Body of pancreas (tissue), 4 donors: ENCODE measurements around the gene ZNF184. TPM values are rescaled to one million over a fixed set of nuclear protein-coding genes. Genes with fewer than 3 reads are reported as not detected.
A peak's percentile ranks its signal among the peaks of the same experiment; 100 is the strongest.

ENCODE experiments used
- ATAC-seq: fragments of 150-250 bp; one replicate; pipeline ENCODE4 v1.9.1; 2016
- DNase-seq, 4 donors: peaks; one replicate each; pipeline ENCODE4 v3.0.0-alpha.2; 2019
- H3K27ac ChIP-seq, 4 donors: fragments of 200-600 bp; sonication (generic); 1 replicate in 3 of 4; 2 replicates in 1 of 4; pipeline versions ENCODE4 v1.5.1 to v1.6.1; 2016 to 2019; ENCODE audit warnings: mild to moderate bottlenecking in 1 of 4, mixed read lengths in 1 of 4, moderate library complexity in 1 of 4
- H3K27me3 ChIP-seq, 2 donors: fragments of 200-600 bp; sonication (generic); one replicate each; pipeline ENCODE4 v1.6.0; 2016; ENCODE audit warnings: mild to moderate bottlenecking in 1 of 2
- H3K36me3 ChIP-seq, 2 donors: fragments of 200-600 bp; sonication (generic); replicated peaks in 1 of 2; 2 replicates each; pipeline ENCODE4 v1.5.1; 2016; ENCODE audit warnings: low read depth in 2 of 2; ENCODE audit not compliant: insufficient read depth in 1 of 2
- H3K4me1 ChIP-seq: fragments of 200-600 bp; sonication (generic); one replicate; pipeline ENCODE4 v1.6.0; 2016
- H3K4me3 ChIP-seq, 2 donors: fragments of 200-600 bp; sonication (generic); 1 replicate in 1 of 2; 2 replicates in 1 of 2; pipeline ENCODE4 v1.5.1; 2016 to 2019
- H3K9me3 ChIP-seq, 3 donors: fragments of 200-600 bp; sonication (generic); 1 replicate in 2 of 3; 2 replicates in 1 of 3; pipeline ENCODE4 v1.5.1; 2016
- CTCF ChIP-seq, 7 experiments: fragments of 450-650 bp in 4 of 7; fragments of 200-600 bp in 3 of 7; sonication (generic) in 3 of 7; IDR thresholded peaks; one replicate each; pipeline ENCODE4 v1.5.1; 2016 to 2019; ENCODE audit warnings: antibody characterized with exemption in 7 of 7
- POLR2A ChIP-seq, 3 donors: fragments of 450-650 bp; IDR thresholded peaks; one replicate each; pipeline ENCODE4 v1.6.1; 2016; ENCODE audit warnings: antibody characterized with exemption in 3 of 3, mild to moderate bottlenecking in 2 of 3
- WGBS, 2 donors: methylation state at CpG; one replicate each; pipeline ENCODE4 v1.1.5; 2017; 5-methylcytosine and 5-hydroxymethylcytosine counted together
- intact Hi-C: fragments of 100-400 bp; cut with DNase I; formaldehyde crosslinking; loops from one replicate; pipeline ENCODE4 v1.15.1; 2023
- total RNA-seq, 2 donors: library from RNA; depleted of rRNA; stranded (reverse); fragments of >200 nt; gene quantifications; one replicate each; pipeline ENCODE4 v1.1.0, GENCODE V29; 2016

ZNF184 gene
- total RNA-seq, 2 donors from 2014 or later: 2.3 to 4.9 TPM

GRCh38 chr6:27476090-27476489, 3.2 kb upstream of the ZNF184 start:
- H3K4me3 ChIP-seq: no peak overlapping the region
- no peak for ATAC-seq
- peaks cover 22% of the 10 kb centered on the region for H3K4me1 ChIP-seq
- WGBS, 2 donors: 83 to 91% methylated on average over 1 of the region's 1 CpG
- intact Hi-C loops: no loop called here
- H3K27me3 ChIP-seq: no peaks in the 10 kb centered on the region
- H3K27ac ChIP-seq: no peak overlapping the region
- no peaks in the 10 kb centered on the region for H3K9me3 ChIP-seq
- no peak for DNase-seq
- no peaks in the 10 kb centered on the region for H3K36me3 ChIP-seq
- TF ChIP-seq POLR2A (IDR thresholded peaks at IDR 0.05) (no peak), CTCF (IDR thresholded peaks at IDR 0.05) (no peak)

- intact Hi-C loops: no loop called here
- DNase-seq (no peak), ATAC-seq (no peak)
- Histone ChIP-seq H3K4me1 (peaks cover 24% of the 10 kb centered on the region), H3K36me3 (no peaks in the 10 kb centered on the region), H3K27ac (peak overlapping the region in 1 of 4 donors; percentile 57), H3K27me3 (no peaks in the 10 kb centered on the region), H3K4me3 (no peak overlapping the region), H3K9me3 (no peaks in the 10 kb centered on the region)
- 62 to 67% methylated on average over 3 of the region's 3 CpGs for WGBS, 2 donors
- TF ChIP-seq CTCF (IDR thresholded peaks at IDR 0.05) (no peak), POLR2A (IDR thresholded peaks at IDR 0.05) (no peak)
These were observed 1.8 kb upstream of the ZNF184 start for GRCh38 chr6:27474672-27475071.

DNA sequence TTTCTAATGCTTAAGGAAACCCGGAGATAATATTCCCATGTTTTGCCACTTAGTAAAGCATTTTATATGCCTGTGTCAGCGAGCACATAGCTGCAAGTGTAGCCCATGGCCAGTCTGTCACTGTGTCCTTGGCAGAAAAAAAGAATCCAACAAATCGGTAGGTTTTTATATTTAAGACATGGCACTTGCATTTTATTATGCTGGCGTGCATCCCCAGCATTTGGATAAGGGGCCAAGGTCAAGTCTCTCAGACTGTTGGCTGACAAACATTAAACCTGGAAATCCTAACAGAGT, 1.2 kb upstream of the ZNF184 start:
- H3K27ac ChIP-seq: peak overlapping the region in 3 of 4 donors; percentile 18 to 95 (median 57)
- H3K4me3 ChIP-seq: no peak overlapping the region

DNA sequence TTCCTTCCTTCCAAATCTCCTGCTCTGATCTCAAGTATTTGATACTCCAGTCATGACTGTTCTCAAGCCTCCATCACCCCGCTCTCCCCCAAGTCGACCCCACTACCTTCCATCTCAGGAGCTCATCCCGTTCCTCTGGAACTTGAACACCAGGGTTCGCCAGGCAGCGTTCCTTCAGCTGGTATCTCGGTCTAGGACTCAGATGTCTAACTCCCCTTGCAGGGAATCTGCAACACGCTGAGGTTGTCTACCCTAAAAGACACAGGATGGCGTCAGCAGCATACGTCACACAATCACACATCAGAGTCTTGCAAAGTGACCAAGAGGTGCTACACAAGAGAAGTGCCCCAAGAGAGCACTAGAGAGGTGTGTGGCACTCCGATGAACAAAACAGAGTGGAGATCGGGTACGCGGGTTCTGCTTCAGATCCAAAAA, 706 bp downstream of the ZNF184 start:
- Histone ChIP-seq H3K27me3 (no peaks in the 10 kb centered on the region), H3K9me3 (no peaks in the 10 kb centered on the region), H3K27ac (peak overlapping the region; percentile 93 to 98 (median 96)), H3K4me1 (peaks cover 15% of the 10 kb centered on the region), H3K4me3 (peak overlapping the region; percentile 56 to 59), H3K36me3 (peaks cover 0 to under 1% of the 10 kb centered on the region in 2 donors)
- WGBS, 2 donors: 1 to 4% methylated on average over 13 of the region's 13 CpGs
- DNase-seq: peak in 2 of 4 donors; percentile 58 to 66
- peak in 1 of 7 experiments; percentile 6 for TF ChIP-seq CTCF (IDR thresholded peaks at IDR 0.05)
- no peak for TF ChIP-seq POLR2A (IDR thresholded peaks at IDR 0.05)
- peak; percentile 33 for ATAC-seq
- intact Hi-C loops: no loop called here

More for the DNA sequence above, 1.2 kb upstream of the ZNF184 start:
- TF ChIP-seq CTCF (IDR thresholded peaks at IDR 0.05): no peak
- no peak for TF ChIP-seq POLR2A (IDR thresholded peaks at IDR 0.05)
- WGBS, 2 donors: 33 to 38% methylated on average over 4 of the region's 4 CpGs
- Histone ChIP-seq H3K36me3 (no peaks in the 10 kb centered on the region), H3K27me3 (no peaks in the 10 kb centered on the region), H3K4me1 (peaks cover 24% of the 10 kb centered on the region), H3K9me3 (no peaks in the 10 kb centered on the region)
- DNase-seq (peak in 3 of 4 donors; percentile 9 to 29 (median 26)), ATAC-seq (no peak)
- intact Hi-C loops: no loop called here

DNA sequence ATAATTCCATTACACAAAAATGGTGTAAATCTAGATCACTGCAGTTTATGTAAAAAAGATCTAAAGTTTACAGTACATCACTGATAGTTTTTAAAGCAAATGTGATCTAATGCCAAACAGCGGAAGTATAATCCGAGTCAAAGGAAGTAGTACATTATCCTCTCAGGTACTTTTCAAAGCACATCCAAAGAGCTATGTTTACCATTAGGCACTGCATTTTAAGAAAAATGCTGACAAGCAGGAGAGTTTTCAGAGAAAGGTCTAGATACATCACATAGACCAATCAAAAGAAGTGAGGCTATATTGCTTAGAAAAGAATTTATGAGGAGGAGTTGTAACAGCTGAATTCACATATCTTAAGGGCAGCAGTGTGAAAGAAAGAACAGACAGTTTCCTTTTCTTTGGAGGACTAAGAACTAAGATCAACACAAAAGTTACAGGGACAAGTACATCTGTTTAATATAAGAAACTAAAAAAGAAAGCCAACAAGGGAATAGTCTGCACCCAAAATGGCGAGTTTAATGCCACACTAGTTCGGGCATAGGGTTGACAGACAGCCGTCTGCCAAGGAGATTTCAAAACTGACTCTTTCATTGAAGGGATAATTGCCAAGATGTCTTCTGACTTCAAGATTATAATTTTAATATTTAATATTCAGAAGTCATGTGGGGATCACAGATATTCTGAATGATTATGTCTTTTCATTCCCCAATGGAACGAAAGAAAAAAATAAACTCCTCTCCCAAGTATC, 1.4 kb downstream of the ZNF184 start:
- TF ChIP-seq POLR2A (IDR thresholded peaks at IDR 0.05) (no peak), CTCF (IDR thresholded peaks at IDR 0.05) (no peak)
- peaks cover 0 to 2% of the 10 kb centered on the region in 2 donors for H3K36me3 ChIP-seq
- H3K9me3 ChIP-seq: no peaks in the 10 kb centered on the region
- WGBS, 2 donors: 38% methylated on average over 6 of the region's 6 CpGs
- peak overlapping the region; percentile 56 to 59 for H3K4me3 ChIP-seq
- ATAC-seq: no peak
- peaks cover 15% of the 10 kb centered on the region for H3K4me1 ChIP-seq
- intact Hi-C loops: no loop called here
- H3K27me3 ChIP-seq: no peaks in the 10 kb centered on the region
- DNase-seq: no peak
- peak overlapping the region in 1 of 4 donors; percentile 96 for H3K27ac ChIP-seq
